IPS DF 4.7 (cell line): ENCODE measurements around the gene NLRP4.

ENCODE experiments used
- DNase-seq: peaks from one replicate; pipeline ENCODE4 v3.0.0-alpha.2; 2013; ENCODE audit warnings: low spot score; ENCODE audit errors: extremely low read depth

The NLRP4 gene

GRCh38 chr19:55836340-55836739 lies at the start of gene NLRP4:
Gene NLRP4, plus strand, starts transcription at chr19:55836540. Its CDS starts 15,541 bp downstream, at chr19:55852081.
- DNase-seq = no peak

GRCh38 chr19:55795021-55795420 lies 41.3 kb upstream of the NLRP4 start:
- no peak for DNase-seq

- no peak for DNase-seq
Measured at GRCh38 chr19:55801416-55801815, 34.9 kb upstream of the NLRP4 start.

- DNase-seq = no peak
Measured at GRCh38 chr19:55802281-55802680, 34.1 kb upstream of the NLRP4 start.

GRCh38 chr19:55809381-55810058 lies 26.8 kb upstream of the NLRP4 start:
- DNase-seq = peak; percentile 89

GRCh38 chr19:55811340-55811739 lies 25.0 kb upstream of the NLRP4 start:
- no peak for DNase-seq

- DNase-seq = no peak
Measured at GRCh38 chr19:55812449-55812848, 23.9 kb upstream of the NLRP4 start.

GRCh38 chr19:55813906-55814305 lies 22.4 kb upstream of the NLRP4 start:
- no peak for DNase-seq

GRCh38 chr19:55820037-55820436 lies 16.3 kb upstream of the NLRP4 start:
- DNase-seq = no peak

- DNase-seq = no peak
Measured at GRCh38 chr19:55830656-55831055, 5.7 kb upstream of the NLRP4 start.

GRCh38 chr19:55831846-55832245 lies 4.5 kb upstream of the NLRP4 start, which contains the start of gene NLRP11:
Gene NLRP11, minus strand, starts transcription at chr19:55831999. Its CDS starts 13,825 bp downstream, at chr19:55818174.
- no peak for DNase-seq

- DNase-seq = no peak
Measured at GRCh38 chr19:55832676-55833075, 3.7 kb upstream of the NLRP4 start.

- no peak for DNase-seq
Measured at GRCh38 chr19:55838251-55838650, 1.9 kb downstream of the NLRP4 start.

GRCh38 chr19:55838906-55839305 lies 2.6 kb downstream of the NLRP4 start:
- DNase-seq = no peak

GRCh38 chr19:55855160-55855559 lies 18.8 kb downstream of the NLRP4 start:
- no peak for DNase-seq

- no peak for DNase-seq
Measured at GRCh38 chr19:55857149-55857548, 20.8 kb downstream of the NLRP4 start.

GRCh38 chr19:55857974-55858373 lies 21.6 kb downstream of the NLRP4 start:
- no peak for DNase-seq

- DNase-seq = no peak
Measured at GRCh38 chr19:55858401-55858800, 22.1 kb downstream of the NLRP4 start.

GRCh38 chr19:55858969-55859368 lies 22.6 kb downstream of the NLRP4 start:
- DNase-seq = no peak

- DNase-seq = no peak
Measured at GRCh38 chr19:55866521-55866920, 30.2 kb downstream of the NLRP4 start.

- no peak for DNase-seq
Measured at GRCh38 chr19:55867101-55867500, 30.8 kb downstream of the NLRP4 start.

- no peak for DNase-seq
Measured at GRCh38 chr19:55870736-55871135, 34.4 kb downstream of the NLRP4 start.

- DNase-seq = no peak
Measured at GRCh38 chr19:55877211-55877610, 40.9 kb downstream of the NLRP4 start.

GRCh38 chr19:55882626-55883025 lies 46.3 kb downstream of the NLRP4 start:
- DNase-seq = no peak
